ENCODE measurements around the gene CDC37.
A peak's percentile ranks its signal among the peaks of the same experiment; 100 is the strongest.
"Not testable (repeated sequence)": the region's sequence is repeated elsewhere in the genome, so short reads cannot be mapped to it uniquely, and the experiment has no call there.

The CDC37 gene

GRCh38 chr19:10419646-10420443 lies 16.5 kb upstream of the CDC37 start:
- peak; percentile 96 for DNase-seq (ENCODE audit: low spot score)

- DNase-seq (ENCODE audit: low spot score) = peak; percentile 62
These were observed 15.9 kb upstream of the CDC37 start for GRCh38 chr19:10419200-10419645.

GRCh38 chr19:10418485-10419199 lies 15.3 kb upstream of the CDC37 start:
- DNase-seq (ENCODE audit: low spot score) = peak; percentile 68

GRCh38 chr19:10418235-10418484 lies 14.8 kb upstream of the CDC37 start:
- peak; percentile 73 for DNase-seq (ENCODE audit: low spot score)

- DNase-seq (ENCODE audit: low spot score) = peak; percentile 72
These were observed 14.3 kb upstream of the CDC37 start for GRCh38 chr19:10417541-10418234.

GRCh38 chr19:10416380-10417257 lies 13.3 kb upstream of the CDC37 start:
- DNase-seq (ENCODE audit: low spot score) = peak; percentile 95

GRCh38 chr19:10416083-10416379 lies 12.7 kb upstream of the CDC37 start:
- DNase-seq (ENCODE audit: low spot score) = no peak

GRCh38 chr19:10412257-10412977 lies 9.1 kb upstream of the CDC37 start:
- no peak for DNase-seq (ENCODE audit: low spot score)

- not testable (repeated sequence) for DNase-seq (ENCODE audit: low spot score)
These were observed 7.9 kb upstream of the CDC37 start for GRCh38 chr19:10411224-10411623.

GRCh38 chr19:10408511-10409283 lies 5.4 kb upstream of the CDC37 start:
- no peak for DNase-seq (ENCODE audit: low spot score)

GRCh38 chr19:10407096-10407495 lies 3.8 kb upstream of the CDC37 start:
- DNase-seq (ENCODE audit: low spot score) = no peak

- no peak for DNase-seq (ENCODE audit: low spot score)
These were observed 2.8 kb upstream of the CDC37 start for GRCh38 chr19:10406191-10406590.

GRCh38 chr19:10404888-10405820 lies 1.8 kb upstream of the CDC37 start:
- peak; percentile 55 for DNase-seq (ENCODE audit: low spot score)

GRCh38 chr19:10402441-10403038 lies 802 bp downstream of the CDC37 start:
- DNase-seq (ENCODE audit: low spot score) = no peak

- DNase-seq (ENCODE audit: low spot score) = no peak
These were observed 3.5 kb downstream of the CDC37 start for GRCh38 chr19:10399878-10400277.

- not testable (repeated sequence) for DNase-seq (ENCODE audit: low spot score)
These were observed 4.0 kb downstream of the CDC37 start for GRCh38 chr19:10399340-10399739.

- no peak for DNase-seq (ENCODE audit: low spot score)
These were observed 4.5 kb downstream of the CDC37 start for GRCh38 chr19:10398819-10399218.

GRCh38 chr19:10395917-10396316 lies 7.4 kb downstream of the CDC37 start:
- DNase-seq (ENCODE audit: low spot score) = no peak

- DNase-seq (ENCODE audit: low spot score) = no peak
These were observed 7.9 kb downstream of the CDC37 start for GRCh38 chr19:10395436-10395835.
